Measurements from ENCODE around the gene ANTKMT. TPM values are rescaled to one million over a fixed set of nuclear protein-coding genes. Genes with fewer than 3 reads are reported as not detected.

Gene ANTKMT
- total RNA-seq, 1 experiment from 2014 or later = 55.0 TPM

GRCh38 chr16:736936-737481 lies 16.1 kb downstream of the ANTKMT start:
- Histone ChIP-seq H3K27me3 (ENCODE audit: insufficient read depth, low read depth) (no peaks in the 10 kb centered on the region), H3K9me3 (ENCODE audit: insufficient read depth, low read depth) (no peaks in the 10 kb centered on the region), H2AFZ (no peak overlapping the region), H4K20me1 (ENCODE audit: insufficient read depth) (no peaks in the 10 kb centered on the region), H3K4me1 (replicated peaks; ENCODE audit: insufficient read depth) (no peaks in the 10 kb centered on the region; the same call in 1 of the 2 replicates), H3K36me3 (ENCODE audit: low read depth) (no peaks in the 10 kb centered on the region), H3K27ac (no peak overlapping the region), H3K4me2 (no peak overlapping the region), H3F3A (ENCODE audit: insufficient read depth, low read depth) (peaks cover 7% of the 10 kb centered on the region; the same call in 1 of the 2 replicates), H3K79me2 (ENCODE audit: low read depth) (peaks cover 11% of the 10 kb centered on the region; the same call in 1 of the 2 replicates), H3K9me2 (ENCODE audit: insufficient read depth) (no peaks in the 10 kb centered on the region), H3K4me3 (no peak overlapping the region)
- no peak for TF ChIP-seq EZH2 (IDR thresholded peaks at IDR 0.05; ENCODE audit: low read depth)
- no peak for TF ChIP-seq CTCF (conservative IDR thresholded peaks at IDR 0.05)
- POLR2A ChIA-PET (ENCODE audit: unreplicated experiment) = no interaction called here
- intact Hi-C loops (cut with micrococcal nuclease; ENCODE audit: unreplicated experiment) = no loop called here
- BruUV-seq (replicated peaks) = no TSS peak
- DNase-seq = no peak
- CTCF ChIA-PET = no interaction called here

GRCh38 chr16:739560-740458 lies 18.9 kb downstream of the ANTKMT start:
- Histone ChIP-seq H3K4me2 (peak overlapping the region; percentile 95), H3K36me3 (ENCODE audit: low read depth) (no peaks in the 10 kb centered on the region), H3K9me2 (ENCODE audit: insufficient read depth) (no peaks in the 10 kb centered on the region), H3K4me1 (replicated peaks; ENCODE audit: insufficient read depth) (no peaks in the 10 kb centered on the region; the same call in 1 of the 2 replicates), H4K20me1 (ENCODE audit: insufficient read depth) (no peaks in the 10 kb centered on the region), H3F3A (ENCODE audit: insufficient read depth, low read depth) (peaks cover 5% of the 10 kb centered on the region; the same call in 1 of the 2 replicates), H3K9me3 (ENCODE audit: insufficient read depth, low read depth) (no peaks in the 10 kb centered on the region), H3K79me2 (ENCODE audit: low read depth) (peaks cover 11% of the 10 kb centered on the region; the same call in 1 of the 2 replicates), H2AFZ (peak overlapping the region; percentile 96; the same call in 1 of the 2 replicates), H3K4me3 (peak overlapping the region; percentile 91), H3K27me3 (ENCODE audit: insufficient read depth, low read depth) (no peaks in the 10 kb centered on the region), H3K27ac (no peak overlapping the region)
- DNase-seq = peak in 1 of 2 experiments; percentile 35
- intact Hi-C loops (cut with micrococcal nuclease; ENCODE audit: unreplicated experiment) = loop anchor here (1.0 to 2.0 kb wide), 3 partner anchors 12 to 37 kb away; partner anchors contain the start of gene MSLN
- POLR2A ChIA-PET (ENCODE audit: unreplicated experiment) = interaction anchor here (0.5 to 0.6 kb wide), 2 partner anchors 43 to 338 kb away, joined by 3 to 4 read pairs; no protein-coding TSS in a partner anchor
- CTCF ChIA-PET = interaction anchor here (1.2 kb wide), 1 partner anchor 21 kb away, joined by 5 read pairs; no protein-coding TSS in a partner anchor
- TF ChIP-seq EZH2 (IDR thresholded peaks at IDR 0.05; ENCODE audit: low read depth) = no peak
- no peak for TF ChIP-seq CTCF (conservative IDR thresholded peaks at IDR 0.05)
- BruUV-seq (replicated peaks) = no TSS peak

GRCh38 chr16:740459-740763 lies 19.5 kb downstream of the ANTKMT start:
- H3K4me1 ChIP-seq (replicated peaks; ENCODE audit: insufficient read depth) = no peaks in the 10 kb centered on the region; the same call in 1 of the 2 replicates
- no peak overlapping the region for H3K27ac ChIP-seq
- H3K9me2 ChIP-seq (ENCODE audit: insufficient read depth) = no peaks in the 10 kb centered on the region
- no peaks in the 10 kb centered on the region for H3K36me3 ChIP-seq (ENCODE audit: low read depth)
- H3K9me3 ChIP-seq (ENCODE audit: insufficient read depth, low read depth) = no peaks in the 10 kb centered on the region
- DNase-seq = no peak
- intact Hi-C loops (cut with micrococcal nuclease; ENCODE audit: unreplicated experiment) = loop anchor here (1.0 to 2.0 kb wide), 3 partner anchors 12 to 36 kb away; partner anchors contain the start of gene MSLN
- H2AFZ ChIP-seq = peak overlapping the region; percentile 96
- peaks cover 5% of the 10 kb centered on the region; the same call in 1 of the 2 replicates for H3F3A ChIP-seq (ENCODE audit: insufficient read depth, low read depth)
- no peak for TF ChIP-seq EZH2 (IDR thresholded peaks at IDR 0.05; ENCODE audit: low read depth)
- no peak for TF ChIP-seq CTCF (conservative IDR thresholded peaks at IDR 0.05)
- H4K20me1 ChIP-seq (ENCODE audit: insufficient read depth) = no peaks in the 10 kb centered on the region
- H3K4me2 ChIP-seq = peak overlapping the region; percentile 95
- H3K79me2 ChIP-seq (ENCODE audit: low read depth) = peaks cover 11% of the 10 kb centered on the region; the same call in 1 of the 2 replicates
- no peaks in the 10 kb centered on the region for H3K27me3 ChIP-seq (ENCODE audit: insufficient read depth, low read depth)
- H3K4me3 ChIP-seq = peak overlapping the region; percentile 91
- POLR2A ChIA-PET (ENCODE audit: unreplicated experiment) = interaction anchor here (0.7 kb wide), 1 partner anchor 45 kb away, joined by 3 read pairs; no protein-coding TSS in a partner anchor
- CTCF ChIA-PET = interaction anchor here (1.2 kb wide), 1 partner anchor 21 kb away, joined by 5 read pairs; no protein-coding TSS in a partner anchor
- BruUV-seq (replicated peaks) = TSS peak; percentile 76

Measured in PC-9 (cell line).